Measurements from ENCODE around the gene TAAR9.

DNA sequence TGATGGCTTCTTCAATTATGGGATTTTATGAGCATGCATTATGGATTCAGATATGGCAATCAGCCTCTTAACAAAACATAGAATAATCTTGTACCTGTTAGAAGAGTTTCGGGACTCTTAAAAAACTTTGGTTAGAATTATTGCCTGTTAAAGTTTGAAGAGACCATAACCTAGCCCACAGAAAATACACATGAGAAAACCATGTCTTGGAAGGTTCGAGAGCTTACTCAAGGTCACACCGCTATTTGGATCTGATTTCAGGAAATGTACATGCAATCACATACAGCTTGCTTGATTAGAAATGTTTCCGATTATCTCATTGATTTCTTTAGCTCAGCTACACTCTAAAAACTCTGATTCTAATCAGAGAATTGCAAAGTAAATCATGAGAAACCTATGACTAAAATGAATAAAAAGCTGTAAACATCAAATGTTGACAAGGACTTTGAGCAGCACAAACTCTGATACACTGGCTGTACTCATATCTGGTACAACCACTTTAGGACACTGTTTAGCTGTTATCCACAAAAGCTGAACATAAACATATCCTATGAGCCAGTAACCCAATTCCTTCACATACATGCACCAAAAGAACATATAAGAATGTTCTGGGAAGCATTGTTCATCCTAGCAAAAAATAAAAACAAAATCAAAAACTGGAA, 41.4 kb upstream of the TAAR9 start:
- TF ChIP-seq CTCF (IDR thresholded peaks at IDR 0.05) (no peak), POLR2A (IDR thresholded peaks at IDR 0.05) (no peak)
